K562 (cell line): ENCODE measurements around the gene FAM50B.

Source experiments
- BRCA1 ChIP-seq, 2 experiments: fragments of 450-650 bp in 1 of 2; sonication (generic) in 1 of 2; formaldehyde crosslinking in 1 of 2; IDR thresholded peaks; 2 replicates each; pipeline versions ENCODE4 v1.5.0 to v1.6.1; 2017 to 2020; ENCODE audit warnings: mild to moderate bottlenecking in 1 of 2, missing genetic modification reagents in 1 of 2
- CBX8 ChIP-seq: fragments of 200-600 bp; sonication (generic); IDR thresholded peaks from 2 replicates; pipeline ENCODE4 v1.6.1; 2012; ENCODE audit warnings: borderline replicate concordance, mixed run types, low read depth, mild to moderate bottlenecking, moderate library complexity, mixed read lengths, low read length, control low read depth, inconsistent platforms; ENCODE audit not compliant: poor library complexity, severe bottlenecking; ENCODE audit errors: extremely low read depth
- EP300 ChIP-seq: IDR thresholded peaks from 2 replicates; pipeline ENCODE4 v1.6.1; 2012; ENCODE audit warnings: low read length, improper control_type of control experiment
- EZH2 ChIP-seq: IDR thresholded peaks from 2 replicates; pipeline ENCODE4 v1.6.1; 2012; ENCODE audit warnings: low read depth, mild to moderate bottlenecking, inconsistent platforms, low read length, borderline replicate concordance
- NR0B1 ChIP-seq: fragments of 450-650 bp; IDR thresholded peaks from one replicate; pipeline ENCODE4 v1.6.1; 2018; ENCODE audit warnings: mild to moderate bottlenecking, moderate library complexity; ENCODE audit not compliant: partially characterized antibody
- NR3C1 ChIP-seq: sonication (generic); formaldehyde crosslinking; IDR thresholded peaks from 2 replicates; pipeline ENCODE4 v1.8.1; 2022; ENCODE audit warnings: missing genetic modification reagents
- POLR2AphosphoS5 ChIP-seq: IDR thresholded peaks from 2 replicates; pipeline ENCODE4 v1.6.1; 2011; ENCODE audit warnings: mild to moderate bottlenecking, low read depth, low read length, moderate library complexity; ENCODE audit not compliant: control insufficient read depth, insufficient read depth
- SIX5 ChIP-seq, 2 experiments: IDR thresholded peaks; 2 replicates each; pipeline ENCODE4 v1.6.1; 2011; ENCODE audit warnings: low read length in 2 of 2, borderline replicate concordance in 1 of 2, low read depth in 1 of 2, mild to moderate bottlenecking in 1 of 2, moderate library complexity in 1 of 2; ENCODE audit not compliant: insufficient read depth in 1 of 2
- ZSCAN29 ChIP-seq: fragments of 450-650 bp; IDR thresholded peaks from 2 replicates; pipeline ENCODE4 v1.6.1; 2017
- TF ChIP-seq, protein P1 (sequence below), 3 experiments: IDR thresholded peaks in 2 of 3; conservative IDR thresholded peaks in 1 of 3; 2 replicates each; pipeline ENCODE4 v1.5.1; 2011 to 2012; ENCODE audit warnings: low read length in 3 of 3, mild to moderate bottlenecking in 3 of 3, control low read depth in 2 of 3, improper control_type of control experiment in 1 of 3, inconsistent platforms in 1 of 3, low read depth in 1 of 3, mixed read lengths in 1 of 3, moderate library complexity in 1 of 3; ENCODE audit not compliant: insufficient read depth in 2 of 3
- TF ChIP-seq, protein P2 (sequence below): fragments of 200-400 bp; formaldehyde crosslinking; IDR thresholded peaks from 2 replicates; pipeline ENCODE4 v1.6.1; 2017; ENCODE audit warnings: mild to moderate bottlenecking, low read depth, low read length, moderate library complexity

DNA sequence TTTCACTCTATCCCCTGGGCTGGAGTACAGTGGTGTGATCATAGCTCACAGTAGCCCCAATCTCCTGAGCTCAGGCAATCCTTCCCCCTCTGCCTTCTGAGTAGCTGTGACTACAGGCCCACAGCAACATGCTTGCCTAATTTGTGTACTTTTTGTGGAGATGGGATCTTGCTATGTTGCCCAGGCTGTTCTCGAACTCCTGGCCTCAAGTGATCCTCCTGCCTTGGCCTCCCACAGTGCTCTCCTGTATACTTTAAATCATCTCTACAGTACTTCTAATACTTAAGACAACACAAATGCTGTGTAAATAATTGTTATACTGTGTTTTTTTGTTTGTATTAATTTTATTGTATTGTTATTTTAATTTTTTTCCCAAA is 39.7 kb upstream of the FAM50B start:
- TF ChIP-seq ZSCAN29 (no peak), EZH2 (no peak), CBX8 (no peak), NR0B1 (no peak), EP300 (no peak), SIX5 (IDR thresholded peaks at IDR 0.05; ENCODE audit: borderline replicate concordance in 1 of 2, insufficient read depth in 1 of 2, low read depth in 1 of 2, low read length in 2 of 2) (no peak), POLR2AphosphoS5 (no peak), NR3C1 (CRISPR knock-in tag) (no peak), BRCA1 (IDR thresholded peaks at IDR 0.05) (no peak), BRCA1 (CRISPR knock-in tag; IDR thresholded peaks at IDR 0.05) (no peak)
- TF ChIP-seq, protein P1, sequence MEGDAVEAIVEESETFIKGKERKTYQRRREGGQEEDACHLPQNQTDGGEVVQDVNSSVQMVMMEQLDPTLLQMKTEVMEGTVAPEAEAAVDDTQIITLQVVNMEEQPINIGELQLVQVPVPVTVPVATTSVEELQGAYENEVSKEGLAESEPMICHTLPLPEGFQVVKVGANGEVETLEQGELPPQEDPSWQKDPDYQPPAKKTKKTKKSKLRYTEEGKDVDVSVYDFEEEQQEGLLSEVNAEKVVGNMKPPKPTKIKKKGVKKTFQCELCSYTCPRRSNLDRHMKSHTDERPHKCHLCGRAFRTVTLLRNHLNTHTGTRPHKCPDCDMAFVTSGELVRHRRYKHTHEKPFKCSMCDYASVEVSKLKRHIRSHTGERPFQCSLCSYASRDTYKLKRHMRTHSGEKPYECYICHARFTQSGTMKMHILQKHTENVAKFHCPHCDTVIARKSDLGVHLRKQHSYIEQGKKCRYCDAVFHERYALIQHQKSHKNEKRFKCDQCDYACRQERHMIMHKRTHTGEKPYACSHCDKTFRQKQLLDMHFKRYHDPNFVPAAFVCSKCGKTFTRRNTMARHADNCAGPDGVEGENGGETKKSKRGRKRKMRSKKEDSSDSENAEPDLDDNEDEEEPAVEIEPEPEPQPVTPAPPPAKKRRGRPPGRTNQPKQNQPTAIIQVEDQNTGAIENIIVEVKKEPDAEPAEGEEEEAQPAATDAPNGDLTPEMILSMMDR (IDR thresholded peaks at IDR 0.05 in 2 of 3, conservative IDR thresholded peaks at IDR 0.05 in 1 of 3; ENCODE audit: insufficient read depth in 2 of 3, low read depth in 1 of 3, low read length in 3 of 3), result no peak
- TF ChIP-seq, protein P2, sequence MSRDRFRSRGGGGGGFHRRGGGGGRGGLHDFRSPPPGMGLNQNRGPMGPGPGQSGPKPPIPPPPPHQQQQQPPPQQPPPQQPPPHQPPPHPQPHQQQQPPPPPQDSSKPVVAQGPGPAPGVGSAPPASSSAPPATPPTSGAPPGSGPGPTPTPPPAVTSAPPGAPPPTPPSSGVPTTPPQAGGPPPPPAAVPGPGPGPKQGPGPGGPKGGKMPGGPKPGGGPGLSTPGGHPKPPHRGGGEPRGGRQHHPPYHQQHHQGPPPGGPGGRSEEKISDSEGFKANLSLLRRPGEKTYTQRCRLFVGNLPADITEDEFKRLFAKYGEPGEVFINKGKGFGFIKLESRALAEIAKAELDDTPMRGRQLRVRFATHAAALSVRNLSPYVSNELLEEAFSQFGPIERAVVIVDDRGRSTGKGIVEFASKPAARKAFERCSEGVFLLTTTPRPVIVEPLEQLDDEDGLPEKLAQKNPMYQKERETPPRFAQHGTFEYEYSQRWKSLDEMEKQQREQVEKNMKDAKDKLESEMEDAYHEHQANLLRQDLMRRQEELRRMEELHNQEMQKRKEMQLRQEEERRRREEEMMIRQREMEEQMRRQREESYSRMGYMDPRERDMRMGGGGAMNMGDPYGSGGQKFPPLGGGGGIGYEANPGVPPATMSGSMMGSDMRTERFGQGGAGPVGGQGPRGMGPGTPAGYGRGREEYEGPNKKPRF, result no peak
